Gastroesophageal sphincter (tissue), 3 donors: ENCODE measurements around the gene TANGO2.

ENCODE experiments used
- CTCF ChIP-seq, 4 experiments: fragments of 200-600 bp in 2 of 4; fragments of 450-650 bp in 2 of 4; sonication (generic) in 1 of 4; IDR thresholded peaks; one replicate each; pipeline ENCODE4 v1.5.1; 2017 to 2019; ENCODE audit warnings: antibody characterized with exemption in 4 of 4, mild to moderate bottlenecking in 2 of 4, moderate library complexity in 2 of 4
- EP300 ChIP-seq: sonication (generic); formaldehyde crosslinking; IDR thresholded peaks from one replicate; pipeline ENCODE4 v1.6.1; 2017; ENCODE audit warnings: antibody characterized with exemption, mild to moderate bottlenecking
- POLR2A ChIP-seq, 2 donors: fragments of 450-650 bp; IDR thresholded peaks; one replicate each; pipeline ENCODE4 v1.6.1; 2017; ENCODE audit warnings: antibody characterized with exemption in 2 of 2, mild to moderate bottlenecking in 2 of 2, moderate library complexity in 1 of 2
- POLR2AphosphoS5 ChIP-seq: sonication (generic); formaldehyde crosslinking; IDR thresholded peaks from one replicate; pipeline ENCODE4 v1.6.1; 2017; ENCODE audit warnings: antibody characterized with exemption

GRCh38 chr22:20055144-20055543, 34.2 kb downstream of the TANGO2 start:
- TF ChIP-seq POLR2A (IDR thresholded peaks at IDR 0.05) (no peak), CTCF (IDR thresholded peaks at IDR 0.05) (no peak), POLR2AphosphoS5 (no peak), EP300 (no peak)
